Neural cell (in vitro differentiated cells): Measurements from ENCODE around the gene CNTNAP2. TPM values are rescaled to one million over a fixed set of nuclear protein-coding genes. Genes with fewer than 3 reads are reported as not detected.

Experiments
- H2AFZ ChIP-seq: fragments of 200-600, 300-800 bp; sonication (generic), shearing (Covaris generic); 2 replicates; pipeline ENCODE4 v1.6.0; 2014; ENCODE audit warnings: low read depth, mild to moderate bottlenecking, antibody characterized with exemption, low read length, moderate library complexity
- H3F3A ChIP-seq: fragments of 200-600 bp; shearing (Covaris generic); 2 replicates; pipeline ENCODE4 v1.6.1; 2016; ENCODE audit warnings: mild to moderate bottlenecking, moderate library complexity, mixed read lengths, antibody characterized with exemption, low read length; ENCODE audit not compliant: insufficient read depth, poor library complexity, severe bottlenecking
- H3K27ac ChIP-seq: fragments of 200-600, 300-800 bp; sonication (generic), shearing (Covaris generic); 2 replicates; pipeline ENCODE4 v1.5.1; 2014; ENCODE audit warnings: mild to moderate bottlenecking, low read length, moderate library complexity
- H3K27me3 ChIP-seq: fragments of 300-800, 200-600 bp; sonication (generic), shearing (Covaris generic); 2 replicates; pipeline ENCODE4 v1.6.0; 2014; ENCODE audit warnings: mild to moderate bottlenecking, low read depth, low read length, moderate library complexity; ENCODE audit not compliant: insufficient read depth
- H3K36me3 ChIP-seq: fragments of 300-800, 200-600 bp; sonication (generic), shearing (Covaris generic); 2 replicates; pipeline ENCODE4 v1.5.1; 2014; ENCODE audit warnings: mild to moderate bottlenecking, antibody characterized with exemption, low read length, moderate library complexity; ENCODE audit not compliant: insufficient read depth
- H3K4me2 ChIP-seq: fragments of 300-800, 200-600 bp; sonication (generic), shearing (Covaris generic); 2 replicates; pipeline ENCODE4 v1.6.0; 2014; ENCODE audit warnings: mild to moderate bottlenecking, low read length
- H3K4me3 ChIP-seq: fragments of 300-800, 200-600 bp; sonication (generic), shearing (Covaris generic); 2 replicates; pipeline ENCODE4 v1.5.1; 2014; ENCODE audit warnings: mild to moderate bottlenecking, low read length, moderate library complexity
- H3K79me2 ChIP-seq: fragments of 200-600 bp; shearing (Covaris generic); replicated peaks from 2 replicates; pipeline ENCODE4 v1.6.0; 2014; ENCODE audit warnings: mild to moderate bottlenecking, low read length, moderate library complexity; ENCODE audit not compliant: insufficient read depth
- H3K9ac ChIP-seq: fragments of 300-800, 200-600 bp; sonication (generic), shearing (Covaris generic); 2 replicates; pipeline ENCODE4 v1.6.1; 2016; ENCODE audit warnings: mild to moderate bottlenecking, low read length, mixed read lengths
- H3K9me2 ChIP-seq: fragments of 200-600 bp; shearing (Covaris generic); 2 replicates; pipeline ENCODE4 v1.6.1; 2016; ENCODE audit warnings: mild to moderate bottlenecking, low read length, mixed read lengths; ENCODE audit not compliant: insufficient read depth
- H3K9me3 ChIP-seq: fragments of 200-600, 300-800 bp; sonication (generic), shearing (Covaris generic); 2 replicates; pipeline ENCODE4 v1.6.1; 2016; ENCODE audit warnings: mild to moderate bottlenecking, mixed run types, low read length, moderate library complexity, mixed read lengths
- H4K20me1 ChIP-seq: fragments of 200-600 bp; shearing (Covaris generic); 2 replicates; pipeline ENCODE4 v1.6.1; 2016; ENCODE audit warnings: mild to moderate bottlenecking, mixed run types; ENCODE audit not compliant: insufficient read depth
- CTCF ChIP-seq: fragments of 450-650 bp; IDR thresholded peaks from 2 replicates; pipeline ENCODE4 v1.5.1; 2014; ENCODE audit warnings: antibody characterized with exemption, mild to moderate bottlenecking, moderate library complexity; ENCODE audit not compliant: poor library complexity, severe bottlenecking
- EP300 ChIP-seq: fragments of 450-650 bp; conservative IDR thresholded peaks from 2 replicates; pipeline ENCODE4 v1.6.1; 2014; ENCODE audit warnings: antibody characterized with exemption, mild to moderate bottlenecking, moderate library complexity; ENCODE audit not compliant: poor library complexity, severe bottlenecking
- EZH2 ChIP-seq: fragments of 200-600, 300-800 bp; shearing (Covaris generic), sonication (generic); IDR thresholded peaks from 2 replicates; pipeline ENCODE4 v1.6.1; 2014; ENCODE audit warnings: antibody characterized with exemption, low read length, borderline replicate concordance, mild to moderate bottlenecking; ENCODE audit not compliant: insufficient read depth, poor library complexity, severe bottlenecking
- MXI1 ChIP-seq: fragments of 450-650 bp; conservative IDR thresholded peaks from 2 replicates; pipeline ENCODE4 v1.6.1; 2014; ENCODE audit warnings: antibody characterized with exemption, mild to moderate bottlenecking; ENCODE audit not compliant: poor library complexity, severe bottlenecking
- POLR2AphosphoS5 ChIP-seq: IDR thresholded peaks from 2 replicates; pipeline ENCODE4 v1.6.1; 2012
- RAD21 ChIP-seq: fragments of 450-650 bp; conservative IDR thresholded peaks from 2 replicates; pipeline ENCODE4 v1.6.1; 2014; ENCODE audit warnings: antibody characterized with exemption, mild to moderate bottlenecking, moderate library complexity
- REST ChIP-seq: IDR thresholded peaks from 2 replicates; pipeline ENCODE4 v1.6.1; 2012; ENCODE audit warnings: borderline replicate concordance
- SMC3 ChIP-seq: fragments of 450-650 bp; conservative IDR thresholded peaks from 2 replicates; pipeline ENCODE4 v1.6.1; 2014; ENCODE audit warnings: antibody characterized with exemption, mild to moderate bottlenecking, moderate library complexity; ENCODE audit not compliant: poor library complexity
- TAF1 ChIP-seq: IDR thresholded peaks from 2 replicates; pipeline ENCODE4 v1.6.1; 2012; ENCODE audit warnings: low read depth
- polyA plus RNA-seq: library from polyadenylated mRNA; depleted of rRNA; stranded (reverse); fragments of >200 nt; gene quantifications from 2 replicates; pipeline ENCODE4 v1.2.3, GENCODE V29; 2014

Gene CNTNAP2
- polyA plus RNA-seq, 1 donor from 2014 or later: 276 TPM

DNA sequence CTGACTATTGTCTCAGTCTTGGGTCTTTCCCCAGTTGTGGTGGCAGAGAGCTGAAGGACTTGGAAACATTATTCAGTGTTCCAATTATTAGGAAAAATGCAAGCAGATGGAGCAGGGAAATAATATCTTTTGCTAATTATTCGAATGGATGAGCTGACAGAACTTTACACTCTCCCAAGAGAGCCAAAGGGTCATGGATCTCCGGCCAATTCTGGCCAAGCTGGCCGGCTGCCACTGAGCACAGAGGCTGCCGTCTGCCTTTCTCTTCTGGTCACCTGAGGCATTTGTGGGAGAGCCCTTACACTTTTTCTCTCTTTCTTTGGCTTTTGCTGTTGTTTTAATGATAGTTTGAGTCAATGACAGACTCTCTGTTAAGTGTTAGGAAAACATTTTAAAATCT, 22.2 kb upstream of the CNTNAP2 start:
- H3K9me2 ChIP-seq: no peaks in the 10 kb centered on the region
- no peaks in the 10 kb centered on the region for H3K27me3 ChIP-seq
- no peak overlapping the region for H3K4me2 ChIP-seq
- H3K36me3 ChIP-seq: no peaks in the 10 kb centered on the region
- TF ChIP-seq REST: no peak
- TF ChIP-seq CTCF: no peak
- TF ChIP-seq POLR2AphosphoS5: no peak
- TF ChIP-seq RAD21: no peak
- no peak for TF ChIP-seq MXI1
- TF ChIP-seq EP300: no peak
- no peak for TF ChIP-seq SMC3
- no peak for TF ChIP-seq TAF1
- no peak for TF ChIP-seq EZH2
- H2AFZ ChIP-seq: no peak overlapping the region
- H3K9me3 ChIP-seq: no peaks in the 10 kb centered on the region
- no peak overlapping the region for H3K4me3 ChIP-seq
- H3K79me2 ChIP-seq: no peaks in the 10 kb centered on the region
- H3F3A ChIP-seq: no peaks in the 10 kb centered on the region
- H3K9ac ChIP-seq: no peak overlapping the region
- H3K27ac ChIP-seq: no peak overlapping the region
- H4K20me1 ChIP-seq: no peaks in the 10 kb centered on the region

DNA sequence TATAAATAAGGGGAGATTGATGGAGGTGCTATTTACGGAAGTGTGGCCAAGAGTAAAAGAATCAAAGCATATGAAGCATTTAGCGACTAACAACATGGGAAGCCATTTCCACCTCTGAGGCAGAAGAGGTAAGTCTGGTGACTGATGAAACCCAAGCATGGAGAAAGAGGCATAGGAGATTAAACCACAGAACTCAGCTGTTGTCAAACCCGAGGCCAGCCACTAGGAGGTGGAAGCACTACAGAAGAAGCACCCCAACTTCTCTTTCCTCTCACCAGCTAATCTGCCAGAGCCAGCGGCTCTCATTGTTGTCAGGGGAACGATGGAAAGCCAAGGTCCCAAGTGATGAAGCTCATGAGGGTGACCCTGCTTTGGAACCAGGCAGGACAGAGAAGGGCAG, 19.6 kb upstream of the CNTNAP2 start:
- Histone ChIP-seq H3K27me3 (no peaks in the 10 kb centered on the region), H3K9me3 (no peaks in the 10 kb centered on the region), H3K4me2 (no peak overlapping the region), H4K20me1 (no peaks in the 10 kb centered on the region), H3K9me2 (no peaks in the 10 kb centered on the region), H3K4me3 (no peak overlapping the region), H3K9ac (no peak overlapping the region), H3K27ac (no peak overlapping the region), H3K36me3 (no peaks in the 10 kb centered on the region), H3F3A (no peaks in the 10 kb centered on the region), H2AFZ (no peak overlapping the region), H3K79me2 (no peaks in the 10 kb centered on the region)
- TF ChIP-seq RAD21 (peak; percentile 25), TAF1 (no peak)

DNA sequence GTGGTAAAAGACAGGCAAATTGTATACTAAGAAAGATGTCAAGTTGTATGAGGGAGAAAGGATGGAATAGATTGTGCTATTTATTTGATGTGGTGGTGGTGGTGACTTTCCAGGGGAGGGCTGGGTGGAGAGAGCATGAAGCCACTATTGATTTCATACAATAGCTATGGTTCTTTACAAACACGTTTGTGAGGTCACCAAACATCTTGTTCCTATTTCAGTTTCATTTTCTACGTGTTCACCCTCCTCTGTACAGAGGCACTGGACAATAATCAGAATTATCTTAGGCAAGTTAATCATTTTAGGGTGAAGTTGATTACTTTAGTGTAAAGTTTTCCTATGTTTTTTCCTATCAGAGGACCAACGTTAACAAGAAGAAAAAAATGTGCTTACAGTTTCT, 10.3 kb upstream of the CNTNAP2 start:
- Histone ChIP-seq H2AFZ (no peak overlapping the region), H4K20me1 (no peaks in the 10 kb centered on the region), H3K9me2 (no peaks in the 10 kb centered on the region), H3F3A (no peaks in the 10 kb centered on the region), H3K27me3 (no peaks in the 10 kb centered on the region), H3K9ac (no peak overlapping the region), H3K27ac (no peak overlapping the region), H3K4me2 (no peak overlapping the region), H3K79me2 (no peaks in the 10 kb centered on the region), H3K36me3 (no peaks in the 10 kb centered on the region), H3K4me3 (no peak overlapping the region), H3K9me3 (no peaks in the 10 kb centered on the region)
- TF ChIP-seq REST (no peak), TAF1 (no peak), EZH2 (no peak), EP300 (no peak), RAD21 (no peak), SMC3 (no peak), POLR2AphosphoS5 (no peak)
